NCI-H2029 (cell line): ENCODE measurements around the gene URM1.

Experiments
- DNase-seq: peaks from one replicate; lab custom pipeline; 2025; lab: John Stamatoyannopoulos, UW

URM1 gene

DNA sequence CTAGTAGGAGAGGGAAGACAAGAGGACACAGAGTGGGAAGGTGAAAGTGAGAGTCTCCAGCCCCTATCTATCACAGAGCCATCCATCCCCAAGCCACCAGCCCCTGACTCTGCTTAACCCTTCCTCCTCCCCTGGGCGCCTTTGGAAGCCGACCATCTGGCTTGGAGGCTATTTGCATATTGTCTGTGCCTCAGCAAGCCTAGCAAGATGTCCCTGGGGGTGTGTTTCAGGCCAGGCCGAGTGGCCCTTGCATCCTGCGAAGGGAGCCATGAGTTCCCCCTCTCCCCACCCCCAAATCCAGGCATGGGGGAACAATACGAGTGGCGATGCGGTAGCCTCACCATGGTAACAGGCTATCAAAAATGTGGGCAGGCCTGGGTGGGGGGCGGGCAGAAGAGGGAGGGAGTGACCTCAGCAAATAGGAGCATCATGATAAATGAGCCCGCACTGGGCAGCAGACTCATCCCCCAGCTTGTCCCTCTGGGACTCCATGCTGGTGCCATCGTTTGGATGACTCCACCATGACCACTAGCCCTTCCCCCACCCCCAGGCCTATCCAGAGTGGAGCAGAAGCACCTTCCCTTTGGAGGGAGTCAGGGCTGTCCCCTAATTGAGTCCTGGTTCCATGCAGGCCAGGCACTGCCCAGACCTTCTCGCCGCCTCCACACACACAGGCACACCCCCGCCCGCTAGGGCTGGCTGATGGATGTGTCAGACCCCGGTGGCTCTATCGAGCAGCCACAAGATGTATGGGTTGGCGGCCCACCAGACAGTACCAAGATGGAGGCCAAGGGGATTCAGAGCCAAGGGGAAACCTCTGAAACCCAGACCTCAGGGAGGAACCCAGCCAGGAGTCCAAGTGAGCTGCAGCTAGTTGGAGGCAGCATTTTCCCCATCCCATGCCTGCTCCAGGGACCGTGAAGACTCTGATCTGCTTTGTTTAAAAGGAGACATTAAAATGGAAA, 14.6 kb downstream of the URM1 start:
- no peak for DNase-seq

- DNase-seq = no peak
Observed at GRCh38 chr9:128388150-128388549, 17.0 kb downstream of the URM1 start.

DNA sequence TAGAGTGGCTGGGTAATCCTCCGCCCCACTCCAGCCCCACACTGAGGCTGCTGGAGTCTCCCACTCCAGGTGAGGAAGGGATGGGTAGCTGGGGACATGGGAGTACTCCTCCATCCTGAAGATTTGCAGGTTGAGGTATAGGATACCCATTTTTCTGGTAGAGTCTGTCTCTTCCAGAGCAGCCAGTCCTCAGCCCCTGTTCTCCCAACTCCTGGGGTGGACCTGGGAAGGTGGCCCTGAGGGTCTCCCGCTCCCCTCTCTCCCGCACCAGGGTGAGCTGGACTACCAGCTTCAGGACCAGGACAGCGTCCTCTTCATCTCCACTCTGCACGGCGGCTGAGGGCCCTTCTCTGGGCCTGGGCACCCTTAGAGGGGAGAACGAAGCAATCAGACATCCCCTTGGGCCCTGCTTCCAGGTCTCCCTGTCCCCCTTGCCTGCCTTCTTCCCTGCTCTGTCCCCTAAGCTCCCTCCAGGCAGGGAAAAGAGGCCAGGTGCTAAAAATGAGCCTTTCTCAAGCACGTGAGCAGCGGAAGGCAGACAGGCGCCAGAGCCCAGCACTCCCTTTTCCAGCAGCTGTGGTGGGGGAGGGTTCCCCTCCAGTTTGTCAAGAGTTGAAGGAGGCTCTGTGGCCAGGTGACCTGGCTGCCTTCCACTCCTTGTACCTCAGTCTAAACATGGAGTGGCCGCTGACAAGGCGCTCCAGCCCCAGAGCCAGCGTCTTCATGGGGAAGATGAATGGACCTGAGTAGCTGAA, 18.4 kb downstream of the URM1 start:
- peak; percentile 70 for DNase-seq

DNA sequence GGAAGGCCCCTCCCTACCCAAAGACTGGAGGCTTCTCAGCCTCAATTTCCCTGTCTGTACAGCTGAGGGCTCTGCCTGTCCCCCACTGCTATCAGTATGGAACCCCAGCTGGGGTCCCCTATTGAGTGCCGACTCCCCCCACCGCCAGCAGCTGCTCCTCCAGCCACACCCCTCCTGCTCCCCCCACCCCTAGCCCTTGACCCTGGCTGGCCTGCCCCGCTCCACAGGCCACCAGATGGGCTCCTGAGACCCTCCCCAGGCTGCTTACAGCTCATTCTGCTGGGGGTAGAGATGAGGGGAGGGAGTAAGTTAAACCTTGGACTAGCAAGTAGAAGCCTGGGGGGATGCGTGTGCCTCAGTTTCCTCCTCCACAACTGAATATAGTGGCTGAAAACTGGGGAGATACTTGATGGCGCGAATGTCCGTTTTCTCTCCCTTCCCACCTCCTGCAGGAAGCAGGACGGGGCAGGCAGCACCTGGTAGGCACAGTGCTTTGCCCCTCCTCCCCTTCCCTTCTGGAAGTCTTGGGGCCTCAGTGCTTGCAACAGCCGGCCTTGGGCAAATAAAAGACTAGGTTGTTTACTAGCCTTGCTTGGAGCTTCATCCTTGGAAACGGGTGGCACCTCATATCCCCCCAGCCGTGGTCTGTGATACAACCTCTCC, 19.1 kb downstream of the URM1 start:
- no peak for DNase-seq

GRCh38 chr9:128390813-128391711, 19.9 kb downstream of the URM1 start:
- DNase-seq = no peak

GRCh38 chr9:128391956-128392301, 20.8 kb downstream of the URM1 start:
- DNase-seq = no peak

GRCh38 chr9:128392302-128393144, 21.3 kb downstream of the URM1 start:
- DNase-seq = no peak

GRCh38 chr9:128393145-128393775, 22.1 kb downstream of the URM1 start:
- no peak for DNase-seq

- no peak for DNase-seq
Observed at GRCh38 chr9:128393970-128394369, 22.8 kb downstream of the URM1 start.

DNA sequence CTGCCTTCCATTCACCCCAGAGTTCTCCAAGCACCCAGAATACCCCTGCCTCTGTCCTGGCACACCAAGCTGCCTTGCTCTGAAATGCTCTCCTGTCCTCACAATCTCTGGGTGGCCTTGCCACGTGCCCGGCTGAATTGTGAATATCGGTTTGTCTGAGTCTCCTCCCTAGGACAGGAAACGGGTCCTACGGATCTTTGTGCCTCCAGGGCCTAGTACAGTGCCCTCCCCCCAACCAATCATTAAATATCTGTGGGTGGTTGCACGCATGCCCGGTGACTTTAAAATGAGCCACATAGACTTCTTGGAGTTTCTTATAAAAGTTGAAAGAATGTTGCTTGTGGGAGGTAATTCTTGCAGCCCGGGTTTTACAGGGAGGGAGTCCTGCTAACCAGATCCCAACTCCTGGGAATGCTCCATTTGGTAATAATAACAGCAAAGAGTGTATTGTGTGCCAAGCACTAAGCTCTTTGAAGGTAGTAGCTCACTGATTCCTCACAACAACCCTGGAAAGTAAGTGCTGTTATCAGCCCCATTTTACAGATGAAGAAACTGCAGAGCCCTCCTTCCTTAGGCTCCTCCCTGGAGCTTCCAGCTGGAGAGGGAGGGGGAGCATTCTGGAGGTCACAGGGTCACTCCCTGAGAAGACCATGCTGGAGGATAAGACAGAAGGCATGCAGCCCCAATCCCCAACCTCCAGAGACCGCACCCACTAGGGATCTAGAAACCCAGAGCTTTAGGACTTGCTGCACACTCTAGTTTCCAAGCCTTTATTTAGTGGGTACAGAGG, 23.4 kb downstream of the URM1 start:
- no peak for DNase-seq

GRCh38 chr9:128396970-128397613, 25.9 kb downstream of the URM1 start:
- DNase-seq = no peak

- DNase-seq = no peak
Observed at GRCh38 chr9:128397831-128398230, 26.7 kb downstream of the URM1 start.

DNA sequence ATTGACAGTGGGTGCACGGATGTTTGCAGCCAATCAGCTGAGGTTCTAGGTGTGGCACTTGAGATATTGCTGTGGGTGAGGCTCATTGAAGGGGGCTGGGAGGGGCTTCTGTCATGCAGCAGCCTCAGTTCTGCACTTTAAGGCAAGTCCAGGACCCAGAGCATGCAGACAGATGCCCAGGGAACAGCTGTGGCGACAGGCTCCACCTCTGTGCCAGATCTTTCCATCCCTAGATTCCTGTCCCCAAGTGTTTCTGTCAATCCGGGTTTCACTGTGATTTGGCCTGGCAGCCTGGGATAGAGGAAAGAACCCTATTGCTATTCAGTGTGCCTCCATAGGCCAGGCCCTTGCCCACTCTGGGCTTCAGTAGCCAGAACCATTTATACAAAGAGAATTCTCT, 28.7 kb downstream of the URM1 start:
- no peak for DNase-seq

- no peak for DNase-seq
Observed at GRCh38 chr9:128404560-128404959, 33.4 kb downstream of the URM1 start.

DNA sequence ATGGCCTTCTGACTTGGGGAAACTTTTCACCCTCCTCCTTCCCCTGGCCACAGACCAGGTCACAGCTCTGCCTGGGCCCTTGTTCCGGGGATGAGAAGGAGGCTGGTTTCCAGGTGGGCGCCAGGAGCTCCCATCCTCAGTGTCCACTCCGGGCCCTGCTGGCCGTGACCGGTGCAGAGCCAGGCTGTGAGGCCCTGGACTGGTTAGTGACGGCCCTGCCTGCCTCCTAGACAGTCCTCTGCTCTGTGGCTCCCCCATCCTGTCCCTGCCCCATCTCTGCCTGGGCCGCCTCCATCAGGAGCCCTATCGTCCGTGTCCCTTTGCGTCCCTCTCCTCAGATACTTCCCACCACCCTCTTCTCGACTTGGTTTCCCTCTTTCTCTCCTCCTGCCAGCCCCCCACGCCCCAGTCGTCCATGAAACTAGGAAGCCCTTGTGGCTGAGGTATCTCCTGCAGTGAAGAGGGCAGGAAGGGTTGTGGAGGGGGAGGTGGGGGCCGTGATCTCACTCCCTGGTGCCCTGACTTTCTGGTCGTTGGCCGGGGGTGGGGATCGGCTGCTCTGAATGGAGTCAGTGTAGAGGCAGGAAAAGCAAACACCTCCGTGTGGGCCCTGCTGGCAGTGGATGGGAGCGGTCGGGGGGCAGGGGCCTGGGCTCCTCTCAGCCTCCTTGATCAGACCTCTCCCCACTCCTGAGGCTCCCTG, 34.1 kb downstream of the URM1 start:
- DNase-seq = no peak

GRCh38 chr9:128405780-128406171, 34.6 kb downstream of the URM1 start:
- DNase-seq = no peak

GRCh38 chr9:128406848-128407391, 35.7 kb downstream of the URM1 start:
- DNase-seq = no peak

GRCh38 chr9:128408963-128409431, 37.8 kb downstream of the URM1 start:
- no peak for DNase-seq
